SK-N-SH (cell line): ENCODE measurements around the gene JAKMIP1. TPM values are rescaled to one million over a fixed set of nuclear protein-coding genes. Genes with fewer than 3 reads are reported as not detected.

Experiments used
- CTCF ChIA-PET: fragments of 300-600, 350-600 bp; formaldehyde crosslinking; extraction: SDS; loops from one replicate; lab custom pipeline; 2021; lab: Yijun Ruan, JAX
- POLR2A ChIA-PET: fragments of 350-600 bp; sonication (Branson Sonifier 250); formaldehyde crosslinking; extraction: SDS; loops from one replicate; lab custom pipeline; 2020; ENCODE audit warnings: antibody characterized with exemption, inconsistent platforms; lab: Yijun Ruan, JAX
- DNase-seq: peaks from one replicate; pipeline ENCODE4 v3.0.0; 2012
- H2AFZ ChIP-seq: fragments of 200-600 bp; sonication (generic); 2 replicates; pipeline ENCODE4 v1.8.1; 2016; ENCODE audit warnings: antibody characterized with exemption, mild to moderate bottlenecking, low read depth
- H3F3A ChIP-seq: fragments of 200-600 bp; sonication (generic); replicated peaks from 2 replicates; pipeline ENCODE3; 2016; ENCODE audit warnings: antibody characterized with exemption, mild to moderate bottlenecking; ENCODE audit not compliant: insufficient read depth
- H3K27ac ChIP-seq, 2 experiments: fragments of 200-500 bp in 1 of 2; fragments of 200-600 bp in 1 of 2; sonication (Bioruptor generic) in 1 of 2; sonication (generic), shearing (Covaris generic) in 1 of 2; 2 replicates each; pipeline versions ENCODE4 v1.5.1 to v1.6.1; 2014 to 2016; ENCODE audit warnings: low read depth in 2 of 2, inconsistent platforms in 1 of 2, low read length in 1 of 2, mild to moderate bottlenecking in 1 of 2, mixed read lengths in 1 of 2
- H3K27me3 ChIP-seq: fragments of 200-600 bp; sonication (generic), shearing (Covaris generic); 2 replicates; pipeline ENCODE4 v1.6.1; 2016; ENCODE audit warnings: mixed run types; ENCODE audit not compliant: insufficient read depth
- H3K36me3 ChIP-seq, 2 experiments: fragments of 200-500 bp in 1 of 2; fragments of 200-600 bp in 1 of 2; sonication (Bioruptor generic) in 1 of 2; sonication (generic) in 1 of 2; replicated peaks in 1 of 2; 2 replicates each; pipeline versions ENCODE3 to v1.5.1; 2014 to 2016; ENCODE audit warnings: low read length in 1 of 2, mild to moderate bottlenecking in 1 of 2; ENCODE audit not compliant: insufficient read depth in 2 of 2, control insufficient read depth in 1 of 2
- H3K4me1 ChIP-seq, 2 experiments: fragments of 200-500 bp in 1 of 2; fragments of 200-600 bp in 1 of 2; sonication (Bioruptor generic) in 1 of 2; sonication (generic), shearing (Covaris generic) in 1 of 2; 2 replicates each; pipeline versions ENCODE4 v1.5.1 to v1.6.1; 2014 to 2016; ENCODE audit warnings: low read depth in 1 of 2, low read length in 1 of 2, mixed run types in 1 of 2; ENCODE audit not compliant: insufficient read depth in 2 of 2, control insufficient read depth in 1 of 2
- H3K4me2 ChIP-seq: fragments of 200-600 bp; sonication (generic), shearing (Covaris generic); 2 replicates; pipeline ENCODE4 v1.6.1; 2017; ENCODE audit warnings: mixed run types
- H3K4me3 ChIP-seq, 2 experiments: fragments of 200-500 bp in 1 of 2; fragments of 200-600 bp in 1 of 2; sonication (Bioruptor generic) in 1 of 2; sonication (generic), shearing (Covaris generic) in 1 of 2; 2 replicates each; pipeline versions ENCODE4 v1.5.1 to v1.8.1; 2014 to 2016; ENCODE audit warnings: low read depth in 2 of 2, inconsistent platforms in 1 of 2, low read length in 1 of 2, mild to moderate bottlenecking in 1 of 2, mixed read lengths in 1 of 2, moderate library complexity in 1 of 2
- H3K79me2 ChIP-seq: fragments of 200-600 bp; sonication (generic); 2 replicates; pipeline ENCODE4 v1.8.1; 2017; ENCODE audit warnings: mild to moderate bottlenecking; ENCODE audit not compliant: insufficient read depth
- H3K9ac ChIP-seq: fragments of 200-600 bp; sonication (generic); 2 replicates; pipeline ENCODE4 v1.6.1; 2017; ENCODE audit warnings: mixed run types
- H3K9me2 ChIP-seq: fragments of 200-600 bp; sonication (generic); 2 replicates; pipeline ENCODE4 v1.6.1; 2017; ENCODE audit warnings: mixed run types
- H3K9me3 ChIP-seq: fragments of 200-600 bp; sonication (generic); 2 replicates; pipeline ENCODE4 v1.6.1; 2017; ENCODE audit warnings: mixed run types, mild to moderate bottlenecking, moderate library complexity
- H4K20me1 ChIP-seq: fragments of 200-600 bp; sonication (generic); 2 replicates; pipeline ENCODE4 v1.6.1; 2017; ENCODE audit warnings: mild to moderate bottlenecking, mixed run types; ENCODE audit not compliant: insufficient read depth
- FOXM1 ChIP-seq: IDR thresholded peaks from 2 replicates; pipeline ENCODE4 v1.4.0; 2012; ENCODE audit warnings: low read depth, mild to moderate bottlenecking
- GABPA ChIP-seq: IDR thresholded peaks from 2 replicates; pipeline ENCODE4 v1.4.0; 2012; ENCODE audit warnings: low read depth, mild to moderate bottlenecking
- MAX ChIP-seq: IDR thresholded peaks from 2 replicates; pipeline ENCODE4 v1.4.0; 2012; ENCODE audit warnings: low read depth
- MEF2A ChIP-seq: IDR thresholded peaks from 2 replicates; pipeline ENCODE4 v1.4.0; 2012; ENCODE audit warnings: low read depth, borderline replicate concordance
- MXI1 ChIP-seq: IDR thresholded peaks from 2 replicates; pipeline ENCODE4 v1.6.1; 2012; ENCODE audit warnings: mild to moderate bottlenecking, low read depth, low read length, improper control_type of control experiment
- RCOR1 ChIP-seq: fragments of 150-350 bp; IDR thresholded peaks from 2 replicates; pipeline ENCODE4 v1.6.1; 2017; ENCODE audit warnings: antibody characterized with exemption, low read length
- REST ChIP-seq: IDR thresholded peaks from 2 replicates; pipeline ENCODE4 v1.6.1; 2012; ENCODE audit warnings: mild to moderate bottlenecking, low read depth, low read length, moderate library complexity
- RXRA ChIP-seq: IDR thresholded peaks from 2 replicates; pipeline ENCODE4 v1.4.0; 2012; ENCODE audit warnings: low read depth, mild to moderate bottlenecking, borderline replicate concordance
- SMC3 ChIP-seq: IDR thresholded peaks from 2 replicates; pipeline ENCODE4 v1.6.1; 2012; ENCODE audit warnings: low read depth, low read length, improper control_type of control experiment
- TCF12 ChIP-seq: IDR thresholded peaks from 2 replicates; pipeline ENCODE4 v1.4.0; 2012
- USF1 ChIP-seq: IDR thresholded peaks from 2 replicates; pipeline ENCODE4 v1.4.0; 2012; ENCODE audit warnings: low read depth, borderline replicate concordance
- WGBS: methylation state at CpG from one replicate; pipeline ENCODE4 v1.1.6; 2017; ENCODE audit warnings: low lambda C conversion rate; 5-methylcytosine and 5-hydroxymethylcytosine counted together
- polyA plus RNA-seq, 3 experiments: library from polyadenylated mRNA; depleted of rRNA; stranded (reverse); fragments of >200 nt; gene quantifications; 2 replicates each; pipeline ENCODE4 v1.2.3, GENCODE V29; 2012

Gene JAKMIP1
- polyA plus RNA-seq, 1 of the 3 experiments (the other 2 are of a cell fraction) = 0.54 TPM

- H3K27me3 ChIP-seq = no peaks in the 10 kb centered on the region
- CTCF ChIA-PET = interaction anchor here (0.7 to 3.0 kb wide), 6 partner anchors 26 to 219 kb away, joined by 3 to 10 read pairs (median 5); no protein-coding TSS in a partner anchor
- WGBS = 70% methylated on average over 22 of the region's 26 CpGs
Measured at GRCh38 chr4:6112606-6113290, 87.6 kb downstream of the JAKMIP1 start.

More at GRCh38 chr4:6112606-6113290, 87.6 kb downstream of the JAKMIP1 start:
- H4K20me1 ChIP-seq = no peaks in the 10 kb centered on the region
- H3K36me3 ChIP-seq = no peaks in the 10 kb centered on the region
- H3K9me3 ChIP-seq = no peaks in the 10 kb centered on the region
- no peaks in the 10 kb centered on the region for H3K9me2 ChIP-seq
- POLR2A ChIA-PET = no interaction called here
- no peaks in the 10 kb centered on the region for H3K79me2 ChIP-seq
- peak overlapping the region in 1 of 2 experiments; percentile 89; a peak in 2 of 4 replicates for H3K27ac ChIP-seq
- H3K4me1 ChIP-seq = peaks cover 0 to 69% of the 10 kb centered on the region in 2 experiments; a peak in 2 of 4 replicates
- DNase-seq = no peak
- no peak overlapping the region for H2AFZ ChIP-seq
- TF ChIP-seq RCOR1 (no peak), RXRA (no peak), REST (no peak), GABPA (no peak), FOXM1 (no peak), USF1 (no peak), SMC3 (no peak), TCF12 (no peak), MEF2A (no peak), MXI1 (no peak), MAX (no peak)
- TF ChIP-seq, all 33 proteins: peak for 0
- no peak overlapping the region for H3K9ac ChIP-seq
- no peak overlapping the region for H3K4me3 ChIP-seq
- no peaks in the 10 kb centered on the region for H3F3A ChIP-seq
- H3K4me2 ChIP-seq = no peak overlapping the region
